Adrenal gland (tissue), 5 donors: ENCODE results near the gene VIPR1.

ENCODE experiments used
- CTCF ChIP-seq, 6 experiments: fragments of 450-650 bp in 4 of 6; fragments of 200-600 bp in 2 of 6; sonication (generic) in 1 of 6; IDR thresholded peaks; 1 replicate in 5 of 6; 2 replicates in 1 of 6; pipeline versions ENCODE4 v1.5.1 to v1.8.0; 2016 to 2021; ENCODE audit warnings: antibody characterized with exemption in 6 of 6, mild to moderate bottlenecking in 2 of 6, moderate library complexity in 1 of 6
- POLR2A ChIP-seq, 2 donors: fragments of 450-650 bp; IDR thresholded peaks; one replicate each; pipeline ENCODE4 v1.6.1; 2017; ENCODE audit warnings: antibody characterized with exemption in 2 of 2, mild to moderate bottlenecking in 2 of 2, moderate library complexity in 1 of 2
- donor health status: DM: no; HTN: no; CAD: no.

DNA sequence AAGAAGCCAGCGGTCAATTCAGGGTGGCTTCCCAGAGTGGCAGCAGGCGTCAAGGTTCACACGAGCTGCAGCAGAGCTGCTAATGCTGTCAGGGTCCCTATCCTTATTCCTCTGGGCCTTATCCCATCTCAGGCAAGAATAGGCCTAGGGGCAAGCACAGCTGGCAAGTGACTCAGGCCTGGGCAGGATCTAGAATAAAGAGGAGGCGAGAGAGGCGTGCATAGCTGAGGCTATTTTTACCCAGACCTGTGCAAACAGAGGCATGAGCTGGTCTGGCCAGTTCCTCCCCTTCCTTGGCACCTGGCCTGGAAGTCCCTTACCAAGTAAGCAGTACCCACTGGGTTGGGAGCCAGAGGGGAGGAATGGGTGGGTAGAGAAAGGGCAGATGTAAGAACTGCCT lies 12.2 kb upstream of the VIPR1 start:
- TF ChIP-seq CTCF (IDR thresholded peaks at IDR 0.05) (no peak), POLR2A (IDR thresholded peaks at IDR 0.05) (no peak)
